ENCODE data around the gene SDHAF1.

GRCh38 chr19:35993923-35994598, 927 bp upstream of the SDHAF1 start:
- TF ChIP-seq REST (IDR thresholded peaks at IDR 0.05; ENCODE audit: low read depth, low read length) (no peak), YY1 (IDR thresholded peaks at IDR 0.05; ENCODE audit: low read depth) (no peak), CTCF (IDR thresholded peaks at IDR 0.05) (no peak), POLR2AphosphoS5 (IDR thresholded peaks at IDR 0.05; ENCODE audit: low read depth, low read length) (no peak), MXI1 (IDR thresholded peaks at IDR 0.05; ENCODE audit: low read depth, low read length) (no peak), SMC3 (IDR thresholded peaks at IDR 0.05; ENCODE audit: low read depth, low read length) (no peak), NFIC (IDR thresholded peaks at IDR 0.05; ENCODE audit: borderline replicate concordance) (no peak), SIN3A (IDR thresholded peaks at IDR 0.05; ENCODE audit: borderline replicate concordance, low read depth, low read length) (no peak), TAF1 (IDR thresholded peaks at IDR 0.05; ENCODE audit: borderline replicate concordance, low read depth, low read length) (no peak), MAX (IDR thresholded peaks at IDR 0.05; ENCODE audit: low read depth) (no peak), JUND (IDR thresholded peaks at IDR 0.05) (no peak), EZH2phosphoT487 (IDR thresholded peaks at IDR 0.05; ENCODE audit: borderline replicate concordance, low read depth) (no peak), USF2 (IDR thresholded peaks at IDR 0.05; ENCODE audit: borderline replicate concordance, low read depth, low read length) (no peak), PBX3 (IDR thresholded peaks at IDR 0.05) (no peak)
